Cardiac muscle cell (in vitro differentiated cells and primary cell): Measurements from ENCODE around the gene IAH1. TPM values are rescaled to one million over a fixed set of nuclear protein-coding genes. Genes with fewer than 3 reads are reported as not detected.

Experiments
- DNase-seq, 2 donors: peaks; one replicate each; pipeline versions ENCODE4 v3.0.0 to v3.0.0-alpha.2; 2010 to 2017; ENCODE audit warnings: low read depth in 1 of 2, low spot score in 1 of 2
- H3K27ac ChIP-seq: fragments of 200-600 bp; sonication (generic); 2 replicates; pipeline ENCODE4 v1.5.1; 2016
- H3K27me3 ChIP-seq: fragments of 200-600 bp; sonication (generic); 2 replicates; pipeline ENCODE4 v1.6.0; 2016; ENCODE audit warnings: control low read depth
- H3K36me3 ChIP-seq: fragments of 200-600 bp; sonication (generic); 2 replicates; pipeline ENCODE4 v1.5.1; 2016; ENCODE audit warnings: control low read depth
- H3K4me1 ChIP-seq: fragments of 200-600 bp; sonication (generic); 2 replicates; pipeline ENCODE4 v1.8.1; 2017; ENCODE audit warnings: low read depth, mild to moderate bottlenecking, mixed run types
- H3K4me3 ChIP-seq: fragments of 200-600 bp; sonication (generic); 2 replicates; pipeline ENCODE4 v1.5.1; 2016; ENCODE audit warnings: mild to moderate bottlenecking
- H3K9me3 ChIP-seq: fragments of 200-600 bp; sonication (generic); 2 replicates; pipeline ENCODE4 v1.5.1; 2017; ENCODE audit warnings: low read depth, mild to moderate bottlenecking, control low read depth
- CTCF ChIP-seq: IDR thresholded peaks from 2 replicates; pipeline ENCODE4 v1.5.1; 2012; ENCODE audit warnings: low read depth, mild to moderate bottlenecking, low read length
- polyA plus RNA-seq: library from polyadenylated mRNA; unstranded; fragments of >200 nt; fragmentation: Nextera tagmentation; extraction: Ambion mirVana; gene quantifications from 2 replicates; pipeline ENCODE4 v1.2.1, GENCODE V29; 2016
- total RNA-seq: library from RNA; depleted of rRNA; stranded (reverse); fragments of >200 nt; gene quantifications from 2 replicates; pipeline ENCODE4 v1.2.3, GENCODE V29; 2016

The IAH1 gene
- total and polyA plus RNA-seq, 2 experiments from 2014 or later = 45.4 to 56.6 TPM

GRCh38 chr2:9518163-9518562, 43.8 kb downstream of the IAH1 start:
- H3K4me1 ChIP-seq = no peaks in the 10 kb centered on the region
- TF ChIP-seq CTCF = no peak
- no peak overlapping the region for H3K4me3 ChIP-seq
- no peaks in the 10 kb centered on the region for H3K27me3 ChIP-seq
- no peak overlapping the region for H3K27ac ChIP-seq
- H3K9me3 ChIP-seq = no peaks in the 10 kb centered on the region
- DNase-seq = no peak
- peaks cover 21% of the 10 kb centered on the region for H3K36me3 ChIP-seq

GRCh38 chr2:9518780-9519179, 44.4 kb downstream of the IAH1 start:
- peaks cover 21% of the 10 kb centered on the region for H3K36me3 ChIP-seq
- TF ChIP-seq CTCF = no peak
- no peak for DNase-seq
- H3K27me3 ChIP-seq = no peaks in the 10 kb centered on the region
- no peaks in the 10 kb centered on the region for H3K4me1 ChIP-seq
- no peak overlapping the region for H3K4me3 ChIP-seq
- H3K9me3 ChIP-seq = no peaks in the 10 kb centered on the region
- H3K27ac ChIP-seq = no peak overlapping the region

- no peaks in the 10 kb centered on the region for H3K9me3 ChIP-seq
- no peak for DNase-seq
- no peak overlapping the region for H3K4me3 ChIP-seq
- no peaks in the 10 kb centered on the region for H3K27me3 ChIP-seq
- no peak overlapping the region for H3K27ac ChIP-seq
- TF ChIP-seq CTCF = no peak
- peaks cover 21% of the 10 kb centered on the region for H3K36me3 ChIP-seq
- H3K4me1 ChIP-seq = no peaks in the 10 kb centered on the region
Observed at GRCh38 chr2:9519250-9519649, 44.9 kb downstream of the IAH1 start.

GRCh38 chr2:9524291-9524690, 49.9 kb downstream of the IAH1 start:
- DNase-seq = no peak
- Histone ChIP-seq H3K9me3 (no peaks in the 10 kb centered on the region), H3K27ac (no peak overlapping the region), H3K4me1 (no peaks in the 10 kb centered on the region), H3K27me3 (no peaks in the 10 kb centered on the region), H3K4me3 (no peak overlapping the region), H3K36me3 (peaks cover 20% of the 10 kb centered on the region)
- TF ChIP-seq CTCF = no peak

- no peak for DNase-seq
- H3K9me3 ChIP-seq = no peaks in the 10 kb centered on the region
- peaks cover 14% of the 10 kb centered on the region for H3K36me3 ChIP-seq
- H3K27ac ChIP-seq = no peak overlapping the region
- TF ChIP-seq CTCF = no peak
- no peaks in the 10 kb centered on the region for H3K4me1 ChIP-seq
- no peaks in the 10 kb centered on the region for H3K27me3 ChIP-seq
- no peak overlapping the region for H3K4me3 ChIP-seq
Observed at GRCh38 chr2:9525266-9525665, 50.9 kb downstream of the IAH1 start.
